ENCODE data around the gene TMOD1.

TMOD1 gene

GRCh38 chr9:97521576-97522333, 20.3 kb downstream of the TMOD1 start:
- H3K9ac ChIP-seq (ENCODE audit: low read length) = no peak overlapping the region
- H3K27me3 ChIP-seq (replicated peaks; ENCODE audit: control insufficient read depth, insufficient read depth, low read length) = no peaks in the 10 kb centered on the region
- H3K36me3 ChIP-seq (ENCODE audit: control insufficient read depth, insufficient read depth, low read length, severe bottlenecking) = no peaks in the 10 kb centered on the region
- H3K9me3 ChIP-seq (ENCODE audit: control insufficient read depth, low read length) = no peaks in the 10 kb centered on the region
- no peak for DNase-seq (ENCODE audit: low read depth)
- peaks cover 3% of the 10 kb centered on the region for H3K4me1 ChIP-seq (ENCODE audit: control insufficient read depth, insufficient read depth, low read length)
- no peak overlapping the region for H3K4me3 ChIP-seq (ENCODE audit: low read length)

GRCh38 chr9:97524424-97524823, 23.0 kb downstream of the TMOD1 start:
- Histone ChIP-seq H3K27me3 (replicated peaks; ENCODE audit: control insufficient read depth, insufficient read depth, low read length) (no peaks in the 10 kb centered on the region), H3K4me1 (ENCODE audit: control insufficient read depth, insufficient read depth, low read length) (no peaks in the 10 kb centered on the region), H3K4me3 (ENCODE audit: low read length) (no peak overlapping the region), H3K36me3 (ENCODE audit: control insufficient read depth, insufficient read depth, low read length, severe bottlenecking) (no peaks in the 10 kb centered on the region), H3K9me3 (ENCODE audit: control insufficient read depth, low read length) (no peaks in the 10 kb centered on the region), H3K9ac (ENCODE audit: low read length) (no peak overlapping the region)
- DNase-seq (ENCODE audit: low read depth) = no peak

GRCh38 chr9:97525451-97525850, 24.0 kb downstream of the TMOD1 start:
- no peak overlapping the region for H3K4me3 ChIP-seq (ENCODE audit: low read length)
- no peak overlapping the region for H3K9ac ChIP-seq (ENCODE audit: low read length)
- no peaks in the 10 kb centered on the region for H3K9me3 ChIP-seq (ENCODE audit: control insufficient read depth, low read length)
- H3K27me3 ChIP-seq (replicated peaks; ENCODE audit: control insufficient read depth, insufficient read depth, low read length) = no peaks in the 10 kb centered on the region
- peaks cover 3% of the 10 kb centered on the region for H3K4me1 ChIP-seq (ENCODE audit: control insufficient read depth, insufficient read depth, low read length)
- no peaks in the 10 kb centered on the region for H3K36me3 ChIP-seq (ENCODE audit: control insufficient read depth, insufficient read depth, low read length, severe bottlenecking)
- peak; percentile 96 for DNase-seq (ENCODE audit: low read depth)

- H3K4me3 ChIP-seq (ENCODE audit: low read length) = no peak overlapping the region
- no peaks in the 10 kb centered on the region for H3K27me3 ChIP-seq (replicated peaks; ENCODE audit: control insufficient read depth, insufficient read depth, low read length)
- DNase-seq (ENCODE audit: low read depth) = no peak
- peaks cover 3% of the 10 kb centered on the region for H3K4me1 ChIP-seq (ENCODE audit: control insufficient read depth, insufficient read depth, low read length)
- H3K9ac ChIP-seq (ENCODE audit: low read length) = no peak overlapping the region
- H3K36me3 ChIP-seq (ENCODE audit: control insufficient read depth, insufficient read depth, low read length, severe bottlenecking) = no peaks in the 10 kb centered on the region
- no peaks in the 10 kb centered on the region for H3K9me3 ChIP-seq (ENCODE audit: control insufficient read depth, low read length)
These were observed 25.6 kb downstream of the TMOD1 start for GRCh38 chr9:97526895-97527575.

GRCh38 chr9:97527626-97528528, 26.4 kb downstream of the TMOD1 start:
- no peak overlapping the region for H3K9ac ChIP-seq (ENCODE audit: low read length)
- H3K9me3 ChIP-seq (ENCODE audit: control insufficient read depth, low read length) = no peaks in the 10 kb centered on the region
- H3K4me3 ChIP-seq (ENCODE audit: low read length) = no peak overlapping the region
- H3K36me3 ChIP-seq (ENCODE audit: control insufficient read depth, insufficient read depth, low read length, severe bottlenecking) = no peaks in the 10 kb centered on the region
- H3K4me1 ChIP-seq (ENCODE audit: control insufficient read depth, insufficient read depth, low read length) = peaks cover 3% of the 10 kb centered on the region
- no peaks in the 10 kb centered on the region for H3K27me3 ChIP-seq (replicated peaks; ENCODE audit: control insufficient read depth, insufficient read depth, low read length)
- no peak for DNase-seq (ENCODE audit: low read depth)

- Histone ChIP-seq H3K9me3 (ENCODE audit: control insufficient read depth, low read length) (peaks cover 3% of the 10 kb centered on the region), H3K4me3 (ENCODE audit: low read length) (no peak overlapping the region), H3K36me3 (ENCODE audit: control insufficient read depth, insufficient read depth, low read length, severe bottlenecking) (no peaks in the 10 kb centered on the region), H3K9ac (ENCODE audit: low read length) (no peak overlapping the region), H3K4me1 (ENCODE audit: control insufficient read depth, insufficient read depth, low read length) (peaks cover 3% of the 10 kb centered on the region), H3K27me3 (replicated peaks; ENCODE audit: control insufficient read depth, insufficient read depth, low read length) (no peaks in the 10 kb centered on the region)
- DNase-seq (ENCODE audit: low read depth) = peak; percentile 7
These were observed 27.2 kb downstream of the TMOD1 start for GRCh38 chr9:97528529-97529230.

- DNase-seq (ENCODE audit: low read depth) = peak; percentile 4
- H3K36me3 ChIP-seq (ENCODE audit: control insufficient read depth, insufficient read depth, low read length, severe bottlenecking) = no peaks in the 10 kb centered on the region
- H3K4me1 ChIP-seq (ENCODE audit: control insufficient read depth, insufficient read depth, low read length) = peaks cover 3% of the 10 kb centered on the region
- no peak overlapping the region for H3K9ac ChIP-seq (ENCODE audit: low read length)
- no peak overlapping the region for H3K4me3 ChIP-seq (ENCODE audit: low read length)
- H3K9me3 ChIP-seq (ENCODE audit: control insufficient read depth, low read length) = peaks cover 11% of the 10 kb centered on the region
- H3K27me3 ChIP-seq (replicated peaks; ENCODE audit: control insufficient read depth, insufficient read depth, low read length) = no peaks in the 10 kb centered on the region
These were observed 28.1 kb downstream of the TMOD1 start for GRCh38 chr9:97529363-97530076.

- DNase-seq (ENCODE audit: low read depth) = no peak
- Histone ChIP-seq H3K4me1 (ENCODE audit: control insufficient read depth, insufficient read depth, low read length) (peaks cover 3% of the 10 kb centered on the region), H3K9me3 (ENCODE audit: control insufficient read depth, low read length) (peaks cover 15% of the 10 kb centered on the region), H3K4me3 (ENCODE audit: low read length) (no peak overlapping the region), H3K9ac (ENCODE audit: low read length) (no peak overlapping the region), H3K27me3 (replicated peaks; ENCODE audit: control insufficient read depth, insufficient read depth, low read length) (peaks cover 14% of the 10 kb centered on the region), H3K36me3 (ENCODE audit: control insufficient read depth, insufficient read depth, low read length, severe bottlenecking) (no peaks in the 10 kb centered on the region)
These were observed 30.5 kb downstream of the TMOD1 start for GRCh38 chr9:97531888-97532376.

- Histone ChIP-seq H3K4me1 (ENCODE audit: control insufficient read depth, insufficient read depth, low read length) (peaks cover 3% of the 10 kb centered on the region), H3K4me3 (ENCODE audit: low read length) (no peak overlapping the region), H3K9ac (ENCODE audit: low read length) (no peak overlapping the region), H3K36me3 (ENCODE audit: control insufficient read depth, insufficient read depth, low read length, severe bottlenecking) (no peaks in the 10 kb centered on the region), H3K27me3 (replicated peaks; ENCODE audit: control insufficient read depth, insufficient read depth, low read length) (peaks cover 14% of the 10 kb centered on the region), H3K9me3 (ENCODE audit: control insufficient read depth, low read length) (peaks cover 15% of the 10 kb centered on the region)
- no peak for DNase-seq (ENCODE audit: low read depth)
These were observed 32.7 kb downstream of the TMOD1 start for GRCh38 chr9:97534185-97534584.

- Histone ChIP-seq H3K4me3 (ENCODE audit: low read length) (no peak overlapping the region), H3K4me1 (ENCODE audit: control insufficient read depth, insufficient read depth, low read length) (no peaks in the 10 kb centered on the region), H3K9me3 (ENCODE audit: control insufficient read depth, low read length) (peaks cover 15% of the 10 kb centered on the region), H3K27me3 (replicated peaks; ENCODE audit: control insufficient read depth, insufficient read depth, low read length) (peaks cover 14% of the 10 kb centered on the region), H3K36me3 (ENCODE audit: control insufficient read depth, insufficient read depth, low read length, severe bottlenecking) (no peaks in the 10 kb centered on the region), H3K9ac (ENCODE audit: low read length) (no peak overlapping the region)
- no peak for DNase-seq (ENCODE audit: low read depth)
These were observed 33.6 kb downstream of the TMOD1 start for GRCh38 chr9:97534961-97535594.

All from adipocyte (in vitro differentiated cells).